AML-193 (cell line): ENCODE data around the gene FGD3.
A peak's percentile ranks its signal among the peaks of the same experiment; 100 is the strongest.
"Not testable (repeated sequence)": the region's sequence is repeated elsewhere in the genome, so short reads cannot be mapped to it uniquely, and the experiment has no call there.

Experiments used
- DNase-seq, 2 experiments: peaks; one replicate each; lab custom pipeline; 2025; lab: John Stamatoyannopoulos, UW

Gene FGD3

GRCh38 chr9:92978345-92978875 is 31.1 kb downstream of the FGD3 start:
- no peak for DNase-seq

DNA sequence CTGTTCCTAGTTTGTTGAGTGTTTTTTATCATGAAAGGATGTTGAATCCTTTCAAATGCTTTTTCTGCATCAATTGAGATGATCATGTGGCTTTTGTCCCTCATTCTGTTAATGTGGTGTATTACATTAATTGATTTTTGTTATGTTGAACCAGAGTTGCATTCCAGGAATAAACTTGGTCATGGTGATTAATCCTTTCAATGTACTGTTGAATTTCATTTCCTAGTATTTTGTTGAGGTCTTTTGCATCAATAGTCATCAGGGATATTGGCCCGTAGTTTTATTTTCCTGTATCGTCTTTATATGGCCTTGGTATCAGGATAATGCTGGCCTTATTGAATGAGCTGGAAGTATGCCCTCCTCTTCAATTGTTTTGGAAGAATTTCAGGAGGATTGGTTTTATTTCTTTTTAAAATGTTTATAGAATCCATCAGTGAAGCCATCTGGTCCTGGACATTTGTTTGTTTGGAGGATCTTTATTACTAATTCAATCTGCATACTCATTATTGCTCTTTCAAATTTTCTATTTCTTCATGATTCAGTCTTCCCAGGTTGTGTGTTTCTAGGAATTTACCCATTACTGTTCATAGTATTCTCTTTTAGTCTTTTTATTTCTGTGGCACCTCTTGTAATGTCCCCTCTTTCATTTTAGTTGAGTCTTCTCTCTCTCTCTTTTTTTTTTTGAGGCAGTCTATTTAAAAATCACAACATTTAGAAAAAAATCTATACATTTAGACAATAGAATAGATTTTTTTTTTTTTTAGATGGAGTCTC is 32.1 kb downstream of the FGD3 start:
- DNase-seq: no peak

DNA sequence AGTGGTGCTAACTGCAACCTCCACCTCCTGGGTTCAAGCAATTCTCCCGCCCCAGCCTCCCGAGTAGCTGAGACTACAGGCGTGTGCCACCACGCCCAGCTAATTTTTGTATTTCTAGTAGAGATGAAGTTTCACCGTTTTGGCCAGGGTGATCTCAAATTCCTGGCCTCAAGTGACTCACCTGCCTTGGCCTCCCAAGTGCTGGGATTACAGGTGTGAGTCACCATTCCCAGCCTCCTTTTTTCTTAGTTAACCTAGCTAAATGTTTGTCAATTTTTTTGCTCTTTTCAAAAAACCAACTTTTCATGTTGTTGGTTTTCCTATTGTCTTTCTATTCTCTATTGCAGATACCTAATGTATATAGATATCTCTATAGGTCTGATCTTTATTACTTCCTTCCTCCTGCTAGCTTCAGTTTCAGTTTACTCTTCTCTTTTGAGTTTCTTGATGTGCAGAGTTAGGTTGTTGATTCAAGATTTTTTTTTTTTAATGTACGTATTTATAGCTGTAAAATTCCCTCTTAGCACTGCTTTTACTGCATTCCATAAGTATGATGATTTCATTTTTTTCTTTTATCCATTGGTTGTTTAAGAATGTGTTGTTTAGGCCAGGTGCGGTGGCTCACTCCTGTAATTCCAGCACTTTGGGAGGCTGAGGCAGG is 32.9 kb downstream of the FGD3 start:
- no peak for DNase-seq

DNA sequence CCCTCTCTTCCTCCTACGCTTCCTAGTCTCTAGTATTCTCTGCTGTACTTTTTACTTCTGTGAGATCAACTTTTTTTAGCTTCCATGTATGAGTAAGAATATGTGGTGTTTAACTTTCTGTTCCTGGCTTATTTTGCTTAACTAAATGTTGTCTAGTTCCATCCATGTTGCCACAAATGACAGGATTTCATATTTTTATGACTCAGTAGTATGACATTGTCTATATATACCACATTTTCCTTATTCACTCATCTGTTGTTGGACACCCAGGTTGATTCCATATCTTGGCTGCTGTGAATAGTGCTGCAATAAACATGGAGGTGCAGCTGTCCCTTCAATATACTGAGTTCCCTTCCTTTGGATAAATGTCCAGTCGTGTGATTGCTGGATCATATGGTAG is 34.8 kb downstream of the FGD3 start:
- DNase-seq: no peak

DNA sequence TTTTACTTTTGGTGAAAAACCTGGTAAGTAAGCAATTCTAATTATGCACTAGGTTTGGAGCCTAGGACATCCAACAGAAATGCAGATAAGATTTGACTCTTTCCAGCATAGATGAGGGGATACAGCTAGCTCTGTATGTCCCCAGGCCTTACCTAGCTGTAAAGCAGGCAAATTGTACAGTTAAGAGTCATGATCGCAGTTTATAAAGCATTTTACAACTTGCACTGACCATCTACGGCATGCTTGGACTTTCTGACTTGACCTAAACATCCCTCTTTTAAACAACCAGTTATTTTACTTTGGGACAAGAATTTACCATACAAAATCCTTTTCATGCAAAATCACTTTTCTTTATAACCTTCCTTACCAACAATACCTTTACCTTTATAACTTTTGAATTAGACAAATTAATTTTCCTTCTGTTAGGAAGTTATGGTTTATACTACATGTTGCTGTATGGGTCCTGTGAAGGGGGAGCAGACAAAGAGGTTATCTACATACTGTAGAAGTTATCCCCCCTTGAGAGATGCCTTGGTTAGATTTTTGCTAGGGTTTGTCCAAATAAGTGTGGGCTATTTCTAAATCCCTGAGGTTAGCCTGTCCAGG is 36.8 kb downstream of the FGD3 start:
- no peak for DNase-seq

GRCh38 chr9:92984976-92985375 is 37.7 kb downstream of the FGD3 start:
- DNase-seq: no peak

GRCh38 chr9:92986176-92987119 is 39.1 kb downstream of the FGD3 start:
- peak; percentile 31 to 41 for DNase-seq

DNA sequence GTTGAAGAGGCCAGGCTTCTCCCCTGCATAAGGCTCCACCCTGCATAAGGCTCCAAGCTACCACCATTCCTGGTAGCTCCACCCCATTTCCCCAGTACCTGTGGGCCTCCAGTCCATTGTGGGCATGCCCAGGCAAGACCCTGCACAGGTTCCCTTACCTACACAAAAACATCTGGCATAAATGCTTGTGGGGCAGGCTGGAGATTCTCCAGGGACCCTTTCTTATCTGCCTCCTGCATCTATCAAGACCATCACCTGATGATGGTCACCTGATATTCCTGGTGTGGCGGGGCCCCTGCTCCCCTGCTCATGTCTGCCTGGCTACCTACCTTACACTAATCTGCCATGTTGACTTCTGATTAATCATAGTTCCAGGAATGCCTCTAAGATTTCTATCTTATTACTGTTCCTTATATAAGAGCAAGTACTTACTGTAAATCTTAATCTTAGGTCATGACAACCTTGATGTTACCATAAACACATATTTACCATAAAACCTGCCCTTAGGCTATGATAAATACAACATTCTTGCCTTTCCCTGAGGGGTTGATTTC is 41.0 kb downstream of the FGD3 start:
- no peak for DNase-seq

GRCh38 chr9:92989561-92989960 is 42.2 kb downstream of the FGD3 start:
- no peak for DNase-seq

- DNase-seq: no peak
Measured at GRCh38 chr9:92990461-92990860, 43.1 kb downstream of the FGD3 start.

DNA sequence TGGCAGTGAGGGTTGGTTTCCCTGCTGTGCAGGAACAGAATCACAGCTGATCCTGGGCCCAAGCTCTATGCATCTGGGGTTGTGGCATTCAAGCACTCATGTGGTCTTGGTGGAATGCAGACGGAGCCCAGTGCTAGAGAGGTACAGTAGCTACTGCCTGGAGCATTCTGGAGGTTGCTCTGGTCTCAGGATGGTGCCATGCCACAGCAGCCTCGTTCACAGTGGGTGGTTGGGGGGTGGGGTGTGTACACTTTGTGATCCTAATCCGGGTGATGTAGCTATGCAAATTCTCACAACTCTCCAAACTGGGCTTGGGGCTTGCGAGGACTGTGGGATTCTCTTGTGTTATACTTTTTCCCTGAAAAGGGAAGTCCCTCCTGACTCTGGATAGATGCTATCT is 45.2 kb downstream of the FGD3 start:
- no peak for DNase-seq

DNA sequence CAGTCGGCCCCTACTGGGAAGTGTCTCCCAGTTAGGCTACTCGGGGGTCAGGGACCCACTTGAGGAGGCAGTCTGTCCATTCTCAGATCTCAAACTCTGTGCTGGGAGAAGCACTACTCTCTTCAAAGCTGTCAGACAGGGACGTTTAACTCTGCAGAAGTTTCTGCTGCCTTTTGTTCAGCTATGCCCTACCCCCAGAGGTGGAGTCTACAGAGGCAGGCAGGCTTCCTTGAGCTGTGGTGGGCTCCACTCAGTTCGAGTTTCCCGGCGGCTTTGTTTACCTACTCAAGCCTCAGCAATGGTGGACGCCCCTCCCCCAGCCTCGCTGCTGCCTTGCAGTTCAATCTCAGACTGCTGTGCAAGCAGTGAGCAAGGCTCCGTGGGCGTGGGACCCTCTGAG is 51.5 kb downstream of the FGD3 start:
- DNase-seq: not testable (repeated sequence)

- no peak for DNase-seq
Measured at GRCh38 chr9:93001031-93001430, 53.7 kb downstream of the FGD3 start.

DNA sequence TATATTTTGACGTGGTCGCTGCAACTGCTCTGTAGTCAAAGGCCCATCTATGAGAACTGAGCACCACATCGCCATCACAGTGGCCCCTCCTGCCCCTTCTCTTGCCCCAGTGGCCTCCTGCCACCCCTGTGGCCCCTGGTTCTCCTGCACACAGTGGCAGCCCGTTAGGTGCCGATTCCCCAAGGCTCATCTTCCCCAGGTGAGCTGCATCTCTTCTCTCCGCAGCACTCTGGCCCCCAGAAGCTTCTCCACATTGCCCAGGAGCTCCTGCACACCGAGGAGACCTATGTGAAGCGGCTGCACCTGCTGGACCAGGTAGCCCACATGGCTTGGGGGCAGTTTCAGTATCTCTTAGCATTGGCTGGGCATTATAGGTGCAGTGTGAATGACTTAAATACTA is 55.4 kb downstream of the FGD3 start:
- DNase-seq: no peak

- DNase-seq: peak; percentile 14 to 20
Measured at GRCh38 chr9:93003552-93004407, 56.5 kb downstream of the FGD3 start.

DNA sequence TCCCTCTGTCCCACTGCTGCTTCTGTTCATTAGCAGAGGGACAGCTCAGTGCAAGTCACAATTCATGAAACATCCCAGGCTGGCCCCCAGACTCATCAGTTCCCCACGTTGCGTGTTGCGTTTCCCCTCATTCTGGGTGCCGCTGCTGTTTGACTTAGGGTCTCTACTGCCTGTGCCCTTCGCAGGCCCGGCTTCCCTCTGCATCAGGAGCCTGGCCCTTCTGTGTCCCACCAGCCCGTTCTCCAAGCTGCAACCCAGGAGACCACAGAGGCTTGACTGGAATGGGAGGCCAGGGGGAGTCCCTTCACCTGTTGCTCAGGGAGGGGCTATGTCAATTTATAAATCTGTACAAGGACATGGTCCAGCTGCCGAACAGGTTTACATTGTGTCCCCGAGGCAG is 57.2 kb downstream of the FGD3 start:
- DNase-seq: no peak

- DNase-seq: no peak
Measured at GRCh38 chr9:93005876-93006275, 58.6 kb downstream of the FGD3 start.

GRCh38 chr9:93007529-93008058 is 60.3 kb downstream of the FGD3 start:
- DNase-seq: no peak

GRCh38 chr9:93008457-93008856 is 61.1 kb downstream of the FGD3 start:
- DNase-seq: no peak

DNA sequence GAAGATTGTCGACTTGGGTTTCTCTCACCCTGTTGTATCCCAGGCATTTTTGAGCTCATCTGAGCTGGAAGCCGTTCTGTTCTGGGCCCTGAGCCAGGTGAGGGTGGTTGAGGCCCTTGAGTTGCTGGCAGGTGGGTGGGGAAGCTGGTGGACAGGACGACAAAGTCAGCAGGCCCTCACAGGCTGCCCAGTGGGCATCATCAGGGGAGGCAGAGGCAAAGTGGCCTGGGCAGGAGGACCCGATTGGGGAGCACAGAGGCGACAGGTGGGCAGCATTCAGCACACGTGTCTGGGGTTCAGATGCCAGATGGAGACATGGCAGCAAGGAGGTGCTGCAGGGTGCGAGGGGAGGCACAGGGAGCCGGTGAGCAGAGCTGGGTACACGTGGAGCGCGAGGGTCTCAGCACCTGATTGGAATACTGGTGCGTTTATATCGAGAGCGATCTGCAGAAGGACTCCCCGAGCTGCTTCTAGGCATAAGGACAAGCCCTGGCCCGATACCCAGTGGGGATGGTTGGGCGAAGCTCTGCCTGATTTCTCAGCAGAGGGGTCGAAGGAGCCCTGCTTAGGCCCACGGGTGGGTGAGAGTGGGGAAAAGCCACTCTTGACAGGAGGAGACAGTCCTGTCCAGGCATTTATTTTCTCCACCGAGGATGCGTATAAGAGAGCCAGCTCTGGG is 62.2 kb downstream of the FGD3 start:
- no peak for DNase-seq
